ENCODE data around the gene TPST1. TPM values are rescaled to one million over a fixed set of nuclear protein-coding genes. Genes with fewer than 3 reads are reported as not detected.

The TPST1 gene
- total RNA-seq, 4 donors from 2014 or later, result 5.4 to 58.6 (median 12.5) TPM

DNA sequence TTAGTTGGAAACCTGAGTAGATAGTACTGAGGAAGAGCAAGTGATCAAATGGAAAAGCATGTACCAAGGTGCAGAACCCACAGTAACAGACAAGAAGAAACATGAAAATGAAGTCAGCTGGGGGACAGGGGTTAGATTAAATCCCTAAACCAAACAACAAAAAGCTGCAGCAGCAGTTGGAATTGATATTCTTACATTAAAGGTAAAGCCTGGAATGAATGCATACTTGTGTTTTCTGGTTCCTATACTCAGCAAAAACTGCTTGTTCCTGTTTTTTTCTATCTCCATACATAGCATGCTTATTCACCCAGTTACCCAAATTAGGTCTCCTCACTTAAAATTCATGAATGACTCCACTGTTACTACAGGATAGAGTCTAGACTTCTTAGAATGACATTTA lies 92.4 kb downstream of the TPST1 start:
- TF ChIP-seq, protein P1, sequence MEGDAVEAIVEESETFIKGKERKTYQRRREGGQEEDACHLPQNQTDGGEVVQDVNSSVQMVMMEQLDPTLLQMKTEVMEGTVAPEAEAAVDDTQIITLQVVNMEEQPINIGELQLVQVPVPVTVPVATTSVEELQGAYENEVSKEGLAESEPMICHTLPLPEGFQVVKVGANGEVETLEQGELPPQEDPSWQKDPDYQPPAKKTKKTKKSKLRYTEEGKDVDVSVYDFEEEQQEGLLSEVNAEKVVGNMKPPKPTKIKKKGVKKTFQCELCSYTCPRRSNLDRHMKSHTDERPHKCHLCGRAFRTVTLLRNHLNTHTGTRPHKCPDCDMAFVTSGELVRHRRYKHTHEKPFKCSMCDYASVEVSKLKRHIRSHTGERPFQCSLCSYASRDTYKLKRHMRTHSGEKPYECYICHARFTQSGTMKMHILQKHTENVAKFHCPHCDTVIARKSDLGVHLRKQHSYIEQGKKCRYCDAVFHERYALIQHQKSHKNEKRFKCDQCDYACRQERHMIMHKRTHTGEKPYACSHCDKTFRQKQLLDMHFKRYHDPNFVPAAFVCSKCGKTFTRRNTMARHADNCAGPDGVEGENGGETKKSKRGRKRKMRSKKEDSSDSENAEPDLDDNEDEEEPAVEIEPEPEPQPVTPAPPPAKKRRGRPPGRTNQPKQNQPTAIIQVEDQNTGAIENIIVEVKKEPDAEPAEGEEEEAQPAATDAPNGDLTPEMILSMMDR (IDR thresholded peaks at IDR 0.05), result no peak
- no peak for TF ChIP-seq POLR2A (IDR thresholded peaks at IDR 0.05)
- Histone ChIP-seq H3K27ac (no peak overlapping the region), H3K27me3 (no peaks in the 10 kb centered on the region), H3K36me3 (no peaks in the 10 kb centered on the region), H3K4me3 (no peak overlapping the region), H3K9me3 (peaks cover 0 to 6% (median 0%) of the 10 kb centered on the region in 4 donors), H3K4me1 (no peaks in the 10 kb centered on the region)
- DNase-seq, result no peak

DNA sequence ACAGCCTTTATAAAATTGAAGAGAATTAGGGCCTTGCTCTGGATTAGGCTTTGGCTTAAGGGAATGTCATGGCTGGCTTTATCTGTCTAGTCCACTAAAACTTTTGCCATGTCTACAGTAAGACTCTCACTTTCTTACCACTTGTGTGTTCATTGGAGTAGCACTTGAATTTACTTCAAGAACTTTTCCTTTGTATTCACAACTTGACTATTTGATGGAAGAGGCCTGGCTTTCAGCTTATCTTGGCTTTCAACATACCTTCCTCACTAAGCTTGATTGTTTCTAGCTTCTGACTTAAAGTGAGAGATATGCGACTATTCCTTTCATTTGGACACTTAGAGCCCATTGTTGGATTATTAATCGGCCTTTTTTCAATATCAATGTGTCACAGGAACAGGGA lies 96.1 kb downstream of the TPST1 start:
- no peak for DNase-seq
- Histone ChIP-seq H3K27ac (no peak overlapping the region), H3K4me1 (no peaks in the 10 kb centered on the region), H3K36me3 (no peaks in the 10 kb centered on the region), H3K27me3 (no peaks in the 10 kb centered on the region), H3K9me3 (peaks cover 0 to 6% (median 0%) of the 10 kb centered on the region in 4 donors), H3K4me3 (no peak overlapping the region)
- TF ChIP-seq, protein P1 (IDR thresholded peaks at IDR 0.05), result no peak
- no peak for TF ChIP-seq POLR2A (IDR thresholded peaks at IDR 0.05)

DNA sequence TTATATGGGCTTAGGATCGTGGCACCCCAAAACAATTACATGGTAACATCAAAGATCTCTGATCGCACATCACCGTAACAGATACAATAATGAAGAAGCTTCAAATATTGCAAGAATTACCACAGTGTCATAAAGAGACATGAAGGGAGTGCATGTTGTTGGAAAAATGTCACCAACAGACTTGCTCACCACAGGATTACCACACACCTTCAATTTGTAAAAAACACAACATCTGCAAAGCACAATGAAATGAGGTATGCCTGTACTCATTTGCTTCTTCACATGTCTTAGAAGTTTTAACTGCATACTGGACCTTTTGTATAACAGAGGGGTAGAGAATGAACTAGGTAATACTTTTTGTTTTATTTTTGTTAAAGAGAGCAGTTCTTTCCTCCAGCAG lies 96.6 kb downstream of the TPST1 start:
- Histone ChIP-seq H3K4me1 (no peaks in the 10 kb centered on the region), H3K4me3 (no peak overlapping the region), H3K27ac (no peak overlapping the region), H3K36me3 (no peaks in the 10 kb centered on the region), H3K27me3 (no peaks in the 10 kb centered on the region), H3K9me3 (peaks cover 0 to 6% (median 0%) of the 10 kb centered on the region in 4 donors)
- no peak for TF ChIP-seq POLR2A (IDR thresholded peaks at IDR 0.05)
- TF ChIP-seq, protein P1 (IDR thresholded peaks at IDR 0.05), result no peak
- DNase-seq, result no peak

DNA sequence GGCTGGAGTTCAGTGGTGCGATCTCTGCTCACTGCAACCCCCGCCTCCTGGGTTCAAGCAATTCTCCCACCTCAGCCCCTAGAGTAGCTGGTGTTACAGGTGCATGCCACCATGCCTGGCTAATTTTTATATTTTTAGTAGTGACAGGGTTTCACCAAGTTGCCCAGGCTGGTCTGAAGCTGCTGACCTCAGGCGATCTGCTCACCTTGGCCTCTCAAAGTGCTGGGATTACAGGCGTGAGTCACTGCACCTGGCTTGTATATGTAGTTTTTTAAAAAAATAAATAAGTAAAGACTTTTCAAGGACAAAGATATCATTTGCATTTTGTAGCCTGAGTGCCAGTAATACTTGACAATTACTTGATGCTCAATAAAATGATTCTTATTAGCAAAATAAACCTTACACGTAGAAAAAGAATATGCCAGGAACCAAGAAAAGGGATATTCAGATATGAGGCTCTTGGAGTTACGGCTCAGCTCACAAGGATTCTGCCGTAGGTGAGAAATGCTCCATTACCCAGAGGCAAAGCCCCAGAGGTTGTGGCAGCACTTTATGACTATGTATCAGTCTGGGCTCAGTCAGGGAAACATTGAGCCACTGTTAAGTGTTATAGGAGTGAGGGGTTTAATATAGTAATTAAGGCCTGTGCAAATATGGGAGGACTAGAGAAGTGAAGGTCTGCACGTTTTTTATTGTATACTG lies 98.5 kb downstream of the TPST1 start:
- Histone ChIP-seq H3K4me3 (no peak overlapping the region), H3K27ac (no peak overlapping the region), H3K4me1 (no peaks in the 10 kb centered on the region), H3K27me3 (no peaks in the 10 kb centered on the region), H3K36me3 (no peaks in the 10 kb centered on the region), H3K9me3 (peaks cover 0 to 4% (median 0%) of the 10 kb centered on the region in 4 donors)
- TF ChIP-seq POLR2A (IDR thresholded peaks at IDR 0.05), result no peak
- TF ChIP-seq, protein P1 (IDR thresholded peaks at IDR 0.05), result no peak
- DNase-seq, result no peak

DNA sequence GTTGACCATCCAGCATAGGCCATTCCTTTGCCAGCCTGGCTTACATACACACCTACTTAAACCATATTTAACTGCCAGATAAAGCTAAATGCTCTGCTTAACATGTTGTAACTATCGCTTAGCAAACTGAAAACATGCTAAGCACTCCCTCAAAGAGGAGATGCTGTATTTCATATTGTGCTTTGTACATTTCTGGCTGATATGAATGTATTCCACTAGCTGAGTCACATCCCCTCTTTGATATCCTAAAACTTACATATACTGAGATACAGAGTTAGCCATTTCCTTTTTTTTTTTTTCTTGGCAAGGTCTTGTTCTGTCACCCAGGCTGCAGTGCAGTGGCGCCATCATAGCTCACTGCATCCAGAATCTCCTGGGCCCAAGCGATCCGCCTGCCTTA lies 99.4 kb downstream of the TPST1 start:
- Histone ChIP-seq H3K4me1 (no peaks in the 10 kb centered on the region), H3K27ac (no peak overlapping the region), H3K27me3 (no peaks in the 10 kb centered on the region), H3K9me3 (no peaks in the 10 kb centered on the region), H3K36me3 (no peaks in the 10 kb centered on the region), H3K4me3 (no peak overlapping the region)
- TF ChIP-seq POLR2A (IDR thresholded peaks at IDR 0.05), result no peak
- TF ChIP-seq, protein P1 (IDR thresholded peaks at IDR 0.05), result no peak
- DNase-seq, result no peak

Data from Peyer's patch (tissue), 4 donors.